GM21786 (cell line): ENCODE results near the gene NRXN2.

Source experiments
- ATAC-seq: cut with Tn5 transposase; IDR thresholded peaks from one replicate; pipeline ENCODE4 v1.9.1; 2021; ENCODE audit not compliant: unreplicated experiment

Gene NRXN2

DNA sequence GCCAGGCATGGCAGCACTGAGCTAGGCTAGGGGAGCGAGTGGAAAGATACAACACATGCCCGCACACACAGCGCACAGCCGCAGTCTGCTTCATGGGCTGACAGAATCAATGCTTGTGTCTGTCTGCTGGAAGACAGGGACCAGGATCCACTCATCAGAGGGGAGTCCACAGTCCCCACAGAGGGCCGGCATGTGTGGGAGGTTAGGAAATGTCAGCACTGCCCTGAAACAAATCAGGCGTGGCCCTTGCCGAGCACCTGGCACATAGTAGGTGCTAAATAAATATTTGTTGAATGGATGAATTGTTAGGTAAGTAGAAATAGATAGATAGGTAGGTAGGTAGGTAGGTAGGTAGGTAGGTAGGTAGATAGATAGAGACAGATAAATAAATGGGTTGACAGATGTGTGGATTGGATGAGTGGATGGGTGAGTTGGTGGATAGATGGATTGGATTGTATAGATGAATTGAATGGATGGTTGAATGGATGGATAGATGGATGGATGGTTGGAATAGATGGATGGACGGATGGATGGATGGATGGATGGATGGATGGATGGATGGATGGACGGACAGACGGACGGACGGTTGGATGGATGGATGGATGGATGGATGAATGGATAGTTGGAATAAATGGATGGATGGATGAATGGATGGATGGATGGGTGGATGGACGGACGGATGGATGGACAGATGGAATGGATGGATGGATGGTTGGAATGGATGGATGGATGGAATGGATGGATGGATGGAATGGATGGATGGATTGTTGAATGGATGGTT lies 128.6 kb downstream of the NRXN2 start:
- ATAC-seq: no peak

- no peak for ATAC-seq
These were observed 129.6 kb downstream of the NRXN2 start for GRCh38 chr11:64593156-64594105.

GRCh38 chr11:64592656-64593055 lies 130.3 kb downstream of the NRXN2 start:
- ATAC-seq: no peak

DNA sequence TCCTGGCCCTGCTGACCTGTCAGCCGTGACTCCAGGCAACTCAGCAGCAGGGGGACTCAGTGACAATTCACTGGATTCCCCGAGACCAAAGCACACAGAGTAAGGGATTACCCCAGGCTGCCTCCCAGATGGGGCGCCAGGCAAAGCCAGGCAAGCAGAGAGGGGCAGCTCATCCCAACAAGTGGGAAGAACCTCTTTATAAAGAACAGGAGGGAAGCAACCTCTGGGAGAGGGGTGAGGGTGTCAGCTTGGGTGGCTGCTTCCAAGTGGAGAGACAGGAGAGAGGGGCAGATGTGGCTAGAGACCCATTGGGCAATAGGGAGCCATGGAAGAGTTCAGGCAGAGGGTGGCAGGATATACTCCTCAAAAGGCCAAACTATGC lies 130.8 kb downstream of the NRXN2 start:
- ATAC-seq: no peak

GRCh38 chr11:64591257-64592233 lies 131.5 kb downstream of the NRXN2 start:
- ATAC-seq: no peak

DNA sequence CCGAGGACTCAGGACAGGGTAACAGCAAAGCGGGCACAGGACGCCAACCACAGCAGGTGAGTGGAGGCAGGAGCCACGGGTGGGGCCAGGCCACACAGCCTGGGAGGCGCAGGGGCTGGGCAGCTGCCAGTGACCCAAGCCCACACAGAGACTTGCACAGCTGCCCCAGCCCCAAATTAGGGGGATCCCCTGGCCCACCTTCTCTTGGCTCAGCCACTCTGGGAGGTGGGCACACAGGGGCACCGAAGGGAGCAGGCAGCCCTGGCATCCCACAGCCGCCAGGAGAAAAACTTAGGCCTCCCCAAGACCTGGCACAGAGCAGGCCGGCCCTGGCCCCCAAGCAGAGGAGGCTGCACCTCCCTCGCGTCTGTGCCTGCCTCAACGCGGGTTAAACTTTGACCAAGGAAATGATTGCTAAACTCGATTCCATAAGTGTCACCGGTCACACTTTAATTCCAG lies 132.2 kb downstream of the NRXN2 start, which contains the start of gene SLC22A12:
Gene SLC22A12, plus strand, starts transcription at position 458 of the 459 bp plus-strand sequence. CDS start 337 bp downstream, outside the sequence.
- ATAC-seq: no peak

DNA sequence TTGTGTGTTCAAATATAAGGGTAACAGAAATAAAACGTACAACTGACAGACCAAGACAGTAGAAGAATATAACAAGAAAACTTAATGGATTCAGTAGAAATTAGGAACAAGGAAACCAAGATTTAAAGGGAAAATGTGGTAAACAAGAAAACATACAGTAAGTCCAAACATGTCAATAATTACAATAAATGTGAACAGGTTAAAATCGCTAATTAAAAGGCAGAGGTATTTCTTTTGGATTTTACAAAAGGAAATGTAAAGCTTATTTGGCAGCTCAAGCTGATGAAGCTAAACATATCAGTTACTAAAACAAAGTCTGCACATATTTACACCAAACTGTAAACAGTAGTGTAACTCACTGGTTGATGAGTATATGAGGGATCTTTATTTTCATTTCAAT lies 134.3 kb downstream of the NRXN2 start:
- ATAC-seq: no peak

- no peak for ATAC-seq
These were observed 136.6 kb downstream of the NRXN2 start for GRCh38 chr11:64586366-64586765.

GRCh38 chr11:64585150-64585549 lies 137.8 kb downstream of the NRXN2 start:
- ATAC-seq: no peak

DNA sequence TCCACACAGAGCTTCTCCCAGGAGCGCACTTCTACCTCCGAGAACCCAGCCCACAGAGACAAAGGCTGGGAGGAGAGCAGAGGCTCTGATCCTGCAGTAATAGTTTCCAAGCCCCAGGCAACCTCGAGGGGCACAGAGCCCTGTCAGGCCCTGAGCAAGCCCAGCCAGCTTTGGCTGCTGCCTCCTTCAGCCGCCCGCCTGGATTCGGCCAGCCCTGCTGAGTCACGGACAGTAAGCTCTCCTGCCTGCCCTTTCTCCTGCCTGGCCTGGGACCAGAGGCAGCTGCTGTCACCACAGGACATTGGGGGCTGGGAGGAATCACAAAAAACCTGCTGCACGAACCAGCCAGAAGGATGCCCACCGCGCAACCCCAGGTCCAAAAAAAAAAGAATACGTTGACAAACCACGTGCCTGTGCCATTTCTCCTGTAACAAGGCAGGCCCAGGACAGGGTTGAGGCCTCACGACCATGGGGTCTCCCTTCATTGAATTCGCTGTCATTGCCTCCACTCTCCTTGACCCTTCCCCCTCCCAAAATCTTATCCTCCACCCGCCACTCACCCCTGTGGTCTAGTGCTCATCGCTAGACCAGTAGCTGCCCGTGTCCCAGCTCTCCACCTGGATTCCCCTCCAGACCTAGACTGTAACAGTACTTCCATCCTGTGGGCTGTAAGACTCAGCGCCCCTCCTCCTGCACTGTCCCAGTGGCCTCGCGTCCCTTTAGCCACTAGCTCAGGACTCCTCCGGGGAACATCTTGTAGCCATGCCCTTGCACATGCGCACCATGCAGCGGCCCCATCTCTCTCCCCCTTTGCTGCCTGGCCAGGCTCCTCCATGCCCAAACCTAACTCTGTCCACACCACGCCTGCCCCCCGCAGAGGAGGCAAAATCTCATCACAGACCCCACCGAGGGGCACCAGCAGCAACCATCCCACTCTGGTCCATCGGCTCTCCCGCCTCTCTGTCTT lies 139.4 kb downstream of the NRXN2 start:
- no peak for ATAC-seq

DNA sequence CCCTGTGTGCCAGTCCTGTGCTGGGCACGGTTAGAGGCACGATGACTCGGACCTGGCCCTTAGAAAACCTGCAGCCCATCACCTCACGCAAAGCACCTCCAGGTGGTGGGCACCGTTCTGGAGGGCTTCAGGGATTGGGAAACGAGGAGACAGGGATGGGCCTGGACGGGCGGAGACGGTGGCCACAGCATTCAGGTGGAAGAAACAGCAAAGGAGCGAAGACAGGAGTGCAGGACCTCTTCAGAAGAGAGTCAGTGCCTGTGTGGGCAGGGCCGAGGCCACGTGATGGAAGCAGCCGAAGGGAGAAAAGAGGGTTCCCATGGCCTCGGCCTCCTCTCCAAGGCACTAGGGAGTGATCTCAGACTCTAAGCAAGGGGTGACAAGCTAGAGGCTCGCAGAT lies 140.1 kb downstream of the NRXN2 start:
- ATAC-seq: no peak

DNA sequence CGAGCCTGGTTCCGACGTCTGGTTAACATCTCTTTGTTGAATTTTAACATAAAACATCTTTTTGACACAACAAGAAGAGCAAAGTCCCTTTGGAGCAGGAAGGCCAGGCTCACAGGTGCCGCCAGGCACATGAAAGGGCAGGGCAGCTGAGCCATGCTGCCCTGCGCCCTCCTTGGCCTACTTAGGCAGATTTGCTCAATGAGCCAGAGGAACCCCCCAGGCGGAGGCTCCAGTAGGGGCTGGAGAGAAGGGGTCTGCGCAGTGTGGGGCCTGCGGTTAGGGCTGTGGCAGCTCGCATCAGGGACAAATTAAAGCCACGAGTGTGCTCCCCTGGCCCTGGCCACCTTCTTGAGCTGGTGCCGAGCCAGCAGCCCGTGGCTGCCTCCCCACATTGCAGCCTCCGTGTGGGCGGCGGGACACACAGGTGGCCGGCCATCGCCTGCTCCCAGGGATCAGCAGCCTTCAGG lies 141.9 kb downstream of the NRXN2 start:
- ATAC-seq: no peak

DNA sequence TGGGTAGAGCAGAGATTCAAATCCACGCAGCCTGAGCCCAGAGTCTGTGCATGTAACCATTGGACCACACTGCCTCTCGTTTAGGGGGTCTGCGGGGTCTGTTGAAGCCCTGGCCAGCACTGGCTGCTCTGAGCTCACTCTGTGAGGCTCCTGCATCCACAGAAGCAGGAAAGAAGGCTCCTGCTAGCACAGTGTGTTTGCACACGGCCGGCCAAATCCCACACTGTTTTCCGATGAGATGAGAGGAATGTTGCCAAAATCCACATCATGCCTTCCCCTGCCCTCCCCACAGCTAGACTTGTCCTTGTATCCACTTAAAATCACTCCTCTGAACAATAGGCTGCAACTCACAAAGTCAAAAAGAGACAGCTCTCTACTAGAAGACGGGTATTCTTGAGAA lies 142.6 kb downstream of the NRXN2 start:
- ATAC-seq: no peak

- ATAC-seq: no peak
These were observed 145.8 kb downstream of the NRXN2 start for GRCh38 chr11:64577202-64577601.

- ATAC-seq: no peak
These were observed 150.9 kb downstream of the NRXN2 start for GRCh38 chr11:64572143-64572542.

DNA sequence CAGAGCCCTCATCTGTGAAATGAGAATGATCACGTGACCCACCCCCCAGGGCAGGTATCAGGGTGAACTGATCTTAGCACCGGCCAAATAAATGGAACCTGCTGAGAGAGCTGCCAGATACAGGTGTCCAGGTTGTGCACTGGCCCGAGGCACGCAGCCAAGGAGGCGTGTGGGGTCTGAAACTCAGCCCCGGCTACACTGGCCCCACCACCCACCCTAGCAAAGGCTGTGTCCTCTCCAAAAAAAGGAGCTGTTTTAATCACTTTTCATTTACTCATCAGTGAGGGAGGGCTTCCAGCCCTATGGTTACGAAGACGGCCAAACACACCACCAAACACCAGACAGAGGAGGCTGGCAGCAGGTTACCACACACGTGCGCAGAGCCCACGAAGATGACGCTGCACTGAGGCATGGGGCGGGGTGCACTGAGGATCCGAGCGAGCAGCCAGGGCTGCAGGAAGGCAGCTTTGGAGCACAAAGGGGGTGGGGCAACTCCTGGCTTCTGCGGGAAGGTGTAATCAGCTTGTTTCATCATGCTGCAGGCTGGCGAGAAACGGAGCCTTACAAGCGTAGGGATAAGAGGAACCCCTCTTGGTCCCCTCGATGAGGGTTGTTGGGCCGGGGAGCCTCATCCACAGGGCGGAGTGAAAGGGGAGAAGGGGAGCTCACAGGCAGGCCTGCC lies 151.4 kb downstream of the NRXN2 start:
- no peak for ATAC-seq

- no peak for ATAC-seq
These were observed 152.0 kb downstream of the NRXN2 start for GRCh38 chr11:64571050-64571409.

- no peak for ATAC-seq
These were observed 152.7 kb downstream of the NRXN2 start for GRCh38 chr11:64570341-64570740.
